ENCODE data around the gene SERPING1.

SERPING1 gene

GRCh38 chr11:57597461-57597915 is at the start of gene SERPING1:
Gene SERPING1 (plus strand): TSS chr11:57597685. CDS start chr11:57598271, 586 bp downstream.
- Histone ChIP-seq H3K9me3 (no peaks in the 10 kb centered on the region), H3K27ac (peak within 1 kb of the TSS; percentile 97 to 98), H3K4me3 (peak within 1 kb of the TSS; percentile 71 to 82), H3K4me1 (peaks cover 0 to 28% (median 17%) of the 10 kb centered on the region in 4 donors), H3K27me3 (no peaks in the 10 kb centered on the region), H3K36me3 (peaks cover 14 to 21% (median 18%) of the 10 kb centered on the region in 3 donors)
- intact Hi-C loops (cut with DNase I; ENCODE audit: low total_unique reads), result loop anchor here (5.0 kb wide), 1 partner anchor 40 kb away; no protein-coding TSS in a partner anchor
- TF ChIP-seq CTCF (IDR thresholded peaks at IDR 0.05), result no peak
- DNase-seq, result peak; percentile 91 to 93

GRCh38 chr11:57547854-57548377 is 49.6 kb upstream of the SERPING1 start:
- intact Hi-C loops (cut with DNase I; ENCODE audit: low total_unique reads), result no loop called here
- Histone ChIP-seq H3K27me3 (no peaks in the 10 kb centered on the region), H3K9me3 (no peaks in the 10 kb centered on the region), H3K27ac (no peak overlapping the region), H3K4me1 (no peaks in the 10 kb centered on the region), H3K36me3 (peaks cover 33 to 65% (median 55%) of the 10 kb centered on the region in 3 donors), H3K4me3 (no peak overlapping the region)
- no peak for TF ChIP-seq CTCF (IDR thresholded peaks at IDR 0.05)
- DNase-seq, result no peak

GRCh38 chr11:57549983-57550382 is 47.5 kb upstream of the SERPING1 start:
- no peak for TF ChIP-seq CTCF (IDR thresholded peaks at IDR 0.05)
- peaks cover 47 to 86% (median 73%) of the 10 kb centered on the region in 3 donors for H3K36me3 ChIP-seq
- H3K4me3 ChIP-seq, result no peak overlapping the region
- no peaks in the 10 kb centered on the region for H3K9me3 ChIP-seq
- no peak for DNase-seq
- no peaks in the 10 kb centered on the region for H3K27me3 ChIP-seq
- H3K4me1 ChIP-seq, result no peaks in the 10 kb centered on the region
- intact Hi-C loops (cut with DNase I; ENCODE audit: low total_unique reads), result no loop called here
- H3K27ac ChIP-seq, result no peak overlapping the region

GRCh38 chr11:57551941-57552340 is 45.5 kb upstream of the SERPING1 start:
- Histone ChIP-seq H3K4me3 (no peak overlapping the region), H3K27me3 (no peaks in the 10 kb centered on the region), H3K36me3 (peaks cover 47 to 95% (median 89%) of the 10 kb centered on the region in 3 donors), H3K4me1 (no peaks in the 10 kb centered on the region), H3K27ac (no peak overlapping the region), H3K9me3 (no peaks in the 10 kb centered on the region)
- TF ChIP-seq CTCF (IDR thresholded peaks at IDR 0.05), result no peak
- DNase-seq, result no peak
- intact Hi-C loops (cut with DNase I; ENCODE audit: low total_unique reads), result no loop called here

GRCh38 chr11:57552479-57552878 is 45.0 kb upstream of the SERPING1 start:
- H3K4me3 ChIP-seq, result no peak overlapping the region
- no peaks in the 10 kb centered on the region for H3K9me3 ChIP-seq
- H3K27ac ChIP-seq, result no peak overlapping the region
- no peaks in the 10 kb centered on the region for H3K27me3 ChIP-seq
- no peak for DNase-seq
- intact Hi-C loops (cut with DNase I; ENCODE audit: low total_unique reads), result no loop called here
- H3K36me3 ChIP-seq, result peaks cover 48 to 100% (median 90%) of the 10 kb centered on the region in 3 donors
- TF ChIP-seq CTCF (IDR thresholded peaks at IDR 0.05), result no peak
- no peaks in the 10 kb centered on the region for H3K4me1 ChIP-seq

Data from tibial artery (tissue), 4 donors.